DND-41 (cell line): Measurements from ENCODE around the gene SDSL.

Experiments
- EZH2 ChIP-seq: IDR thresholded peaks from 3 replicates; pipeline ENCODE4 v1.6.1; 2012; ENCODE audit warnings: borderline replicate concordance, low read depth, mild to moderate bottlenecking, moderate library complexity, low read length, inconsistent platforms; ENCODE audit not compliant: severe bottlenecking
- TF ChIP-seq, protein P1 (sequence below): IDR thresholded peaks from 2 replicates; pipeline ENCODE4 v1.5.1; 2012; ENCODE audit warnings: borderline replicate concordance, low read length, moderate library complexity, mild to moderate bottlenecking; ENCODE audit not compliant: poor library complexity, severe bottlenecking; ENCODE audit errors: extremely low read depth

DNA sequence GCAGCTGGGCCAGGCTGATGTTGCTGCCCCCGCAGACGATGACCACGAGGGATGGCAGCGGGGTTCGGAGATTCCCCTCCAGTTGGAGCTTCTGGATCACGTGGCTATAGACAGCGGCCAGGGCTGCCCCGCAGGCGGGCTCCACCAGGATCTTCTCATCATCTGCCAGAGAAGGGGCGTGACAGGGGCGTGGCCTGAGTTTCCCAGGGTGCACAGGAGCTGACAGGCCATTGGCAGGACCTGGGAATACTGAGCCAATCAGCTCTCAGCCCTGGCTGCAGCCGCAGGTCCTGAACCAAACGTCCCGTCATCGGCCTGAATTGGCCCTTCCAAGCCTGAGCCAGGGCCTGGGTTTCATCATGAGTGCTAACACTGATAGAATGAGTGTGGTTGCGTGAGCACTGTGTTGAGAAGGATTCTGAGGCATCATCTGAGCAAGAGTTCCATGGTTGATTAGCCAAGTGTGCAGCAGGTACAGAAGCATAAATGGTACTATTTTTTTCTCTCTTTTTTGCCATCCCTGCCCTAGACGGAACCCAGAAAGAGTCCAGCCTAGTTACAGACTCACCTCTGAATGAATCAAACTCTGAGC is 29.1 kb upstream of the SDSL start:
- TF ChIP-seq, protein P1, sequence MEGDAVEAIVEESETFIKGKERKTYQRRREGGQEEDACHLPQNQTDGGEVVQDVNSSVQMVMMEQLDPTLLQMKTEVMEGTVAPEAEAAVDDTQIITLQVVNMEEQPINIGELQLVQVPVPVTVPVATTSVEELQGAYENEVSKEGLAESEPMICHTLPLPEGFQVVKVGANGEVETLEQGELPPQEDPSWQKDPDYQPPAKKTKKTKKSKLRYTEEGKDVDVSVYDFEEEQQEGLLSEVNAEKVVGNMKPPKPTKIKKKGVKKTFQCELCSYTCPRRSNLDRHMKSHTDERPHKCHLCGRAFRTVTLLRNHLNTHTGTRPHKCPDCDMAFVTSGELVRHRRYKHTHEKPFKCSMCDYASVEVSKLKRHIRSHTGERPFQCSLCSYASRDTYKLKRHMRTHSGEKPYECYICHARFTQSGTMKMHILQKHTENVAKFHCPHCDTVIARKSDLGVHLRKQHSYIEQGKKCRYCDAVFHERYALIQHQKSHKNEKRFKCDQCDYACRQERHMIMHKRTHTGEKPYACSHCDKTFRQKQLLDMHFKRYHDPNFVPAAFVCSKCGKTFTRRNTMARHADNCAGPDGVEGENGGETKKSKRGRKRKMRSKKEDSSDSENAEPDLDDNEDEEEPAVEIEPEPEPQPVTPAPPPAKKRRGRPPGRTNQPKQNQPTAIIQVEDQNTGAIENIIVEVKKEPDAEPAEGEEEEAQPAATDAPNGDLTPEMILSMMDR = no peak
- no peak for TF ChIP-seq EZH2
